Amniotic stem cell (primary cell): ENCODE data around the gene P3H4.

ENCODE experiments used
- DNase-seq: peaks from one replicate; lab custom pipeline; 2025; lab: John Stamatoyannopoulos, UW

Gene P3H4

GRCh38 chr17:41771389-41772206 lies 40.2 kb downstream of the P3H4 start:
- DNase-seq: no peak

DNA sequence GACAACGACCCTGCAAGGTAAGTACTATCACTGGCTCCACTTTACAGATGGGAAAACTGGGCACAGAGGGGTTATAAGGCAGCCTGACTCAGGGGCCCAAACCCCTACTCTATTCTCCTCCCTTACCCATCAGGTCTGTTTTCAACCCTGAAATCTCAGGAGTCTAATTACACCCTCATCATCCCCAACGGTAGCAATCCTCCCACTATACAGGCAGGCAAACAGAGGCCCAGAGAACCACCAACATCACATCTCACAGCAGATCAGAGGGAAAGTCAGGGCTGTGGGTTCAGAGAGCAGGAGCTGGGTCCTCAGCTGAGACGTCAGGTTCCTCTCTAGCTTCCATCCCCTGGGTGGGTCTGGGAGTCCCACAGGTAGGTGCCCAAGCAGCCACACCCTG lies 41.8 kb downstream of the P3H4 start:
- DNase-seq: no peak

- no peak for DNase-seq
Measured at GRCh38 chr17:41769346-41769862, 42.3 kb downstream of the P3H4 start.

- DNase-seq: no peak
Measured at GRCh38 chr17:41768682-41769288, 43.0 kb downstream of the P3H4 start.

DNA sequence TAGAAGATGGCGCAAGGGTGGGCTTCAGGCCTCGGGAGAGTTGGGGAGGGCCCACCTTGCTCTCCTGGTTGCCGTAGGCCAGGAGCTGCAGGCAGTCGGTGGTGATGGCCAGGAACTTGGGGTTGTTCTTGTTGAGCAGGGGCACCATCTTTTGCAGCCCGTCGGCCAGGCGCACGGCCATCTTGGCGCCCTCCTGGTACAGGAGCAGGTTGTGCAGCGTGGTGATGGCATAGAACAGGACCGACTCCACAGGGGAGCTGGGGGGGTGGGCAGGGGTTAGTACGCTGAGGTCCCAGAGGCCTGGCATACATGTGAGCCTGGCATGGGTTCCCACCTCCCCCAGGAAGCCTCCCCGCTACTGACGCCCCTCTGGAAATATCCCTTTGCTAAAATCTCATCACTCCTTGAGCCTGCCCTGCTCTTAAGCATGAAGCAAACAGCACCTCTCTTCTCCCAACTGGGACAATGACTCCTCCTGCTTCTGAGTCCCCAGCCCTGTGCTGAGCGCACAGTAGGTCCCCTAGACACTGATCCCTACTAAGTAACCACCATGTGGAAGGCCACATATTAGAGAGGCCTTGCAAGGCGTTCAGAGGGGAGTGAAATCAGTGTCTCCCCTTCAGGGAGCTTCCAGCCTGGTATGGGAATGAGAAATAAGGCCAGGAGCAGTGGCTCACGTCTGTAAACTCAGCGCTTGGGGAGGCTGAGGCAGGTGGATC lies 44.3 kb downstream of the P3H4 start:
- no peak for DNase-seq

GRCh38 chr17:41766135-41766534 lies 45.6 kb downstream of the P3H4 start:
- no peak for DNase-seq

- no peak for DNase-seq
Measured at GRCh38 chr17:41763327-41763726, 48.4 kb downstream of the P3H4 start.

DNA sequence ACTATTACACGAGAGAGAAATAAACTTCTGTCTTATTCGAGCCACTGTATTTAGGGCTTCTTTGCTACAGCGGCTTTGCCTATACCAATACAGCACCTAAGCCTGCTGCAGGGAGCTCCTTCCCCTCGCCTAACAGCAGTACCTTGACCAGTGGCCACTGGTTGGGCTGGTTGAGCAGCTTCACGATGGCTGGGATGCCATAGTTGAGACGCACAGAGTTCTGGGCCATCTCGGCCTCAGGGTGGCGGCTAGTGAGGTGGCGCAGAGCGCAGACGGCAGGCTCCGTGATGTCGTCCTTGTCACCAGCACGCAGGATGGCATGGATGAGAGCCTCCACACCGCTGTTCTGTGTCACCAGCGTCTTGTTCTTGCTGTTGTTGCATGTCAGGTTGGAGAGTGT lies 48.9 kb downstream of the P3H4 start:
- DNase-seq: no peak

GRCh38 chr17:41762391-41762790 lies 49.4 kb downstream of the P3H4 start:
- no peak for DNase-seq

- DNase-seq: no peak
Measured at GRCh38 chr17:41760878-41761277, 50.9 kb downstream of the P3H4 start.

DNA sequence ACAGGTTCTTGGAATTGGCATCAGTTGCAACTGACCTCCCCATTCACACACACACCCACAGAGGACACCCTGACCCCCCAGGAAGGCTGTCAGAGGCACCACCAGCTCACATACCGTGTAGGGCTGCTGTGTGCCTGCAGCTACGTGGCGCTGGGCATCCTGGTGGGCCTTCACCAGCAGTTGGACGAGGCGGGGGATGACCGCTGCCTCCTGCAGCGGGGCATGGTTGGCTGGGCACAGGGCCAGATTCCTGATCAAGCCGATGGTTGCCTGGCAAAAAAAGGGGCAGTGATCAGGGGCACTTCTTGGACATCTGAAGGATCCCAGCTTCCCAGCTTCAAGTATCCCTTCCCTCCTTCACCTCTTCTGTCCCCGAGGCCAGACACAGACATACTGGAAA lies 53.1 kb downstream of the P3H4 start:
- DNase-seq: no peak

DNA sequence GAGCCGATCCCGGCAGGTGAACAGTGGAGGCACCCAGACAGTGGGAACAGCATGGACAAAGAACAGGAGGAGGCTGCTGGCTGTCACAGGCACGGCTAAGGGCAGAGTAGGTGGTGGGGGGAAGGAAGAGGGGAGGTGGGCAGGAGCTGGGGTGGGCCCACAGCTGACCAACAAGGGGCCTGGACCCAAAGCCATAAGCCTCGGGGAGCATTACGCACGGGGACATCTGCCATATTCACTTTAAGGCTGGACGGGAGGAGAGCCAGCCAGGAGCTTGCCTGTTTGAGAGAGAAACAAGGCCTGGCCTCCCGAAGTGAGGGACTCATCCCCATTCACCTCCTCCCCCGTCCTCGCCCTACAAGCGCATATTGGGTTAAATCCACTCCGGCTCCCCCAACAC lies 57.7 kb downstream of the P3H4 start:
- DNase-seq: no peak
